ENCODE data around the gene OSBPL9. TPM values are rescaled to one million over a fixed set of nuclear protein-coding genes. Genes with fewer than 3 reads are reported as not detected.

Gene OSBPL9
- total RNA-seq, 2 experiments from 2014 or later, result 58.6 to 87.8 TPM

GRCh38 chr1:51728611-51729155, 111.8 kb downstream of the OSBPL9 start:
- Histone ChIP-seq H3K4me2 (ENCODE audit: low read length) (peak overlapping the region; percentile 99), H2AFZ (ENCODE audit: low read length) (peak overlapping the region; percentile 94), H3K27ac (ENCODE audit: low read depth, low read length, poor library complexity, severe bottlenecking) (peak overlapping the region; percentile 67), H3K4me3 (ENCODE audit: low read depth, low read length, poor library complexity, severe bottlenecking) (peak overlapping the region; percentile 83), H3K36me3 (ENCODE audit: insufficient read depth, low read length) (no peaks in the 10 kb centered on the region), H4K20me1 (ENCODE audit: insufficient read depth, low read length) (peaks cover 8% of the 10 kb centered on the region; the same call in 1 of the 2 replicates), H3K9me2 (ENCODE audit: insufficient read depth, low read length) (no peaks in the 10 kb centered on the region), H3K4me1 (ENCODE audit: insufficient read depth, low read length, poor library complexity, severe bottlenecking) (peaks cover 48% of the 10 kb centered on the region), H3K9me3 (ENCODE audit: low read length) (no peaks in the 10 kb centered on the region), H3K79me2 (ENCODE audit: insufficient read depth, low read depth, low read length) (peaks cover 38% of the 10 kb centered on the region)
- ChIA-PET CTCF (ENCODE audit: unreplicated experiment) (interaction anchor here (0.7 kb wide), 1 partner anchor 38 kb away, joined by 3 read pairs; no protein-coding TSS in a partner anchor), POLR2A (interaction anchor here (0.7 to 1.0 kb wide), 5 partner anchors 10 to 977 kb away, joined by 4 to 12 read pairs (median 4); no protein-coding TSS in a partner anchor)
- peak; percentile 34 for DNase-seq (ENCODE audit: low spot score)
- no peak for TF ChIP-seq EZH2phosphoT487 (IDR thresholded peaks at IDR 0.05; ENCODE audit: borderline replicate concordance, low read depth, low read length)
- TF ChIP-seq, protein P1, sequence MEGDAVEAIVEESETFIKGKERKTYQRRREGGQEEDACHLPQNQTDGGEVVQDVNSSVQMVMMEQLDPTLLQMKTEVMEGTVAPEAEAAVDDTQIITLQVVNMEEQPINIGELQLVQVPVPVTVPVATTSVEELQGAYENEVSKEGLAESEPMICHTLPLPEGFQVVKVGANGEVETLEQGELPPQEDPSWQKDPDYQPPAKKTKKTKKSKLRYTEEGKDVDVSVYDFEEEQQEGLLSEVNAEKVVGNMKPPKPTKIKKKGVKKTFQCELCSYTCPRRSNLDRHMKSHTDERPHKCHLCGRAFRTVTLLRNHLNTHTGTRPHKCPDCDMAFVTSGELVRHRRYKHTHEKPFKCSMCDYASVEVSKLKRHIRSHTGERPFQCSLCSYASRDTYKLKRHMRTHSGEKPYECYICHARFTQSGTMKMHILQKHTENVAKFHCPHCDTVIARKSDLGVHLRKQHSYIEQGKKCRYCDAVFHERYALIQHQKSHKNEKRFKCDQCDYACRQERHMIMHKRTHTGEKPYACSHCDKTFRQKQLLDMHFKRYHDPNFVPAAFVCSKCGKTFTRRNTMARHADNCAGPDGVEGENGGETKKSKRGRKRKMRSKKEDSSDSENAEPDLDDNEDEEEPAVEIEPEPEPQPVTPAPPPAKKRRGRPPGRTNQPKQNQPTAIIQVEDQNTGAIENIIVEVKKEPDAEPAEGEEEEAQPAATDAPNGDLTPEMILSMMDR (conservative IDR thresholded peaks at IDR 0.05; ENCODE audit: low read length), result no peak
- intact Hi-C loops (cut with micrococcal nuclease; ENCODE audit: unreplicated experiment), result loop anchor here (1.0 to 2.0 kb wide), 2 partner anchors 210 to 328 kb away; partner anchors contain the start of genes BTF3L4 and EPS15
- BruUV-seq (replicated peaks), result no TSS peak

GRCh38 chr1:51729156-51729823, 112.4 kb downstream of the OSBPL9 start:
- BruUV-seq (replicated peaks), result TSS peak; percentile 100
- peak; percentile 98 for DNase-seq (ENCODE audit: low spot score)
- ChIA-PET POLR2A (interaction anchor here (0.7 to 1.0 kb wide), 5 partner anchors 10 to 978 kb away, joined by 4 to 12 read pairs (median 4); no protein-coding TSS in a partner anchor), CTCF (ENCODE audit: unreplicated experiment) (interaction anchor here (0.7 kb wide), 1 partner anchor 38 kb away, joined by 3 read pairs; no protein-coding TSS in a partner anchor)
- peak overlapping the region; percentile 83 for H3K4me3 ChIP-seq (ENCODE audit: low read depth, low read length, poor library complexity, severe bottlenecking)
- H4K20me1 ChIP-seq (ENCODE audit: insufficient read depth, low read length), result peaks cover 8% of the 10 kb centered on the region; the same call in 1 of the 2 replicates
- no peaks in the 10 kb centered on the region for H3K36me3 ChIP-seq (ENCODE audit: insufficient read depth, low read length)
- intact Hi-C loops (cut with micrococcal nuclease; ENCODE audit: unreplicated experiment), result loop anchor here (1.0 to 2.0 kb wide), 2 partner anchors 210 to 327 kb away; partner anchors contain the start of genes BTF3L4 and EPS15
- no peaks in the 10 kb centered on the region for H3K9me2 ChIP-seq (ENCODE audit: insufficient read depth, low read length)
- no peaks in the 10 kb centered on the region for H3K9me3 ChIP-seq (ENCODE audit: low read length)
- TF ChIP-seq, protein P1 (conservative IDR thresholded peaks at IDR 0.05; ENCODE audit: low read length), result no peak
- no peak for TF ChIP-seq EZH2phosphoT487 (IDR thresholded peaks at IDR 0.05; ENCODE audit: borderline replicate concordance, low read depth, low read length)
- peaks cover 44% of the 10 kb centered on the region for H3K79me2 ChIP-seq (ENCODE audit: insufficient read depth, low read depth, low read length)
- H3K4me1 ChIP-seq (ENCODE audit: insufficient read depth, low read length, poor library complexity, severe bottlenecking), result peaks cover 48% of the 10 kb centered on the region
- peak overlapping the region; percentile 94 for H2AFZ ChIP-seq (ENCODE audit: low read length)
- peak overlapping the region; percentile 99 for H3K4me2 ChIP-seq (ENCODE audit: low read length)
- H3K27ac ChIP-seq (ENCODE audit: low read depth, low read length, poor library complexity, severe bottlenecking), result peak overlapping the region; percentile 67

Measured in OCI-LY7 (cell line).